ENCODE data around the gene CDIP1.

CDIP1 gene

DNA sequence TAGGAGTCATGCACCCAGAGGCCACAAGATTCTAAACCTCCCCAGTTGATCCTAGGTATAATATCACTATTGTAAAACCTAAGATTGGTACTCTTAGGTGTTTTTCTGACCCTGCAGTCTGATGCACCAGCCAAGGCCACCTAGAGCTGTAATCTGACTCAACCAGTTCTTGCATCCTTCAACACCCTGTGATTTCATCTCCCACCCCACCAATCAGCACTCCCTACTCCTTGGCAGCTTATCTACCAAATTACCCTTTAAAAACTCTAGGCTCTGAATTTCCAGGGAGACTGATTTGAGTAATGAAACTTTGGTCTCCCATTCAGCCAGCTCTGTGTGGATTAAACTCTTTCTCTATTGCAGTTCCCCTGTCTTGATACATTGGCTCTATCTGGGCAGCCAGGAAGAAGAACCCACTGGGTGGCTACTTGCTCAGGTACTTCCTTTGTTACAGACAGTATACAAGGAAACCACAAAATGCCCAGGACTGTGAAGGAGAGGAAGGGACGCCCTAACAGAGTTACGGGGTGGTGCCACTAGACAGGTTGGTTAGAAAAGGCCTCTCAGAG lies 1.2 kb upstream of the CDIP1 start:
- DNase-seq (ENCODE audit: low spot score), result no peak

DNA sequence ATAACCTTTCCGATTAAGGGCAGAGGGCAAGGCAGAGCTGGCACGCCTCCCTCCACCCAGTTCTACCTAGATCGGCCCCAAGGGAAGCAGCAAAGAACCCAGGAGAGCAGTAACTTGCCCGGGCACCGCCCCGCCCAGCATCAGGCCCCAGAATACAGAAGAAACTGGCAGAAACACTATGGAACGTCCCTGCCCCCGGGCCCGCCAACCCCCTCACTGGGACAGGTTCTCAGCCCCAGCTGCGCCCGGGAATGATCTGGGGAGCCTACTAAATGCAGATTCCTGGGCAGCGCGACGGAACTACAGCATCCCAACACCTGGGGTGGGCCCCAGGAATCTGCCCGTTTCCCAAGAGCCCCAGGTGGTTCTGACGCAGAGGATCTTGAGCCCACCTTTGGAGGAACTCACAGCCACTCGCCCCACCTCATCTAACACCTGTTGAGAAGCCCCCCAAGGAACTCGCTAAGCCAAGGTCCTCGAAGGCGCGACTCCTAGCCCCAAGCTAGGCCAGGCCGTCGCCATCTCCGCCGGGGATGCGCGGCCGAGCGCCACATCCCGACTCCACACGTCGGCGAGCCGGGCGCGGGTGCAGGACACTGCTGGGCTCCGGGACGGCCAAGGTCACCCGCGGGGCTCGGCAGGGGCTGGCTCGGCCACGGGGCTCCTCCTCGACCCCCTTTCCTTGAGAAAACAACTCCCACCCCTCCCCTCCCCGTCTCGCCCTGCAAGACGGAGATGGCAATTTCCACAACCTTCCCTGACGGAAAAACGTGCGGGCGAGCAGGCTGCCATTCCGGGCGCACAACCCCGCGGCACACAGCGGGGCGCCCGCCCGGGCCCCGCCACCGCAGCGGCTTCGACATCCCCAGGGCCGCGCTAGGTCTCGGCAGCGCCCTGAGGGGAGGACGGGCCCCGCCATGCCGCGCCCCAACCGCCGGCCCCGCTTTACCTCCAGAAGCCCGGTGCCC lies 913 bp downstream of the CDIP1 start:
- DNase-seq (ENCODE audit: low spot score), result no peak

DNA sequence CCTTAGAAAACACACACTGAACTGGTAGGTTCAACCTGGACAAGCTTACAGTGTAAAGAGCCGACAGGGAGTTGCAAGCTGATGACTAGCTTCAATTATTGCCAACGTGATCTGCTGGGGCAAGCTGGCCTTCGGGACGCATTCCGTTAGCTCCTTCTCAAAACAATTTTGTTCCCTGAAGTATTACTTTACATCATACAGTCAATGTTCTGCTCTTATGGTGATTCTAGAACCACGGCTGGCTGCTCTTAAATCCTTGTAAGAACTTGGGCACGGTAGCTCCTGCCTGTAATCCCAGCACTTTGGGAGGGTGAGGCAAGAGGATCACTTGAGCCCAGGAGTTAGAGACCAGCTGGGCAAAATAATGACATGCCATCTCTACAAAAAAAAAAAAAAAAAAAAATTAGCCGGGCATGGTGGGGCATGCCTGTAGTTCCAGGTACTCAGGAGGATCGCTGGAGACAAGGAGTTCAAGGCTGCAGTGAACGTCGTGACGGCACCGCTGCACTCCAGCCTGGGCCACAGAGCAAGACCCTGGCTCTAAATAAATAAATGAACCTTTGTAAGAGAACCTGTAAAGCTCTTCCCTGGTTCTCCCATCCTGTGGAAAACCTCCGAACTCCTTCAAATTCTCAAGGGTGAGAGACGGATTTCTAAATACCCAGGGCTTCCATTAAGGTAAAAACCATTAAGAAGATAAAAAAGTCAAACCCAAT lies 2.0 kb downstream of the CDIP1 start:
- DNase-seq (ENCODE audit: low spot score), result no peak

DNA sequence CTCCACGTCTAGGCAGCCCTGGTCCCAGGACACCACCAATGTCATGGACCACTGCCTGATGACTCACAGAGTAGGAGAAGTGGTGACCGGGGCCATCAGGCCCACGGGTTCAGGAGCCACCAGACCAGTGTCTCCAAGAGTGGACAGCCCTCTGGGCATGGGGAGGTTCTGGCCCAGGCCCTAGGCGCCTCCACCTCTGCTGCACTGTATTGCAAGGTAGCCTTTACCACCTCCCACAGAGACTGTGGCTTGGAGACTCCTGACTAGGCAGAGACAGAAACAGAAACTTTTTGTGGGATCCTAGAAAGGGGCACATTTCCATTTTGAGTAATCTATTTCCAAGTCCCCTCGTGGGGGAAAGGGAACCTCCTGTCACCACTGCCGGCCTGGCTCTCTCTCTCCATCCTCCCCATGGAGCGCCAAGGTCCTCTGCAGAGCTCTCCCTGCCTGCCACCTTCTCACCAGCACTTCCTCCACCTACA lies 2.9 kb downstream of the CDIP1 start:
- DNase-seq (ENCODE audit: low spot score), result no peak

DNA sequence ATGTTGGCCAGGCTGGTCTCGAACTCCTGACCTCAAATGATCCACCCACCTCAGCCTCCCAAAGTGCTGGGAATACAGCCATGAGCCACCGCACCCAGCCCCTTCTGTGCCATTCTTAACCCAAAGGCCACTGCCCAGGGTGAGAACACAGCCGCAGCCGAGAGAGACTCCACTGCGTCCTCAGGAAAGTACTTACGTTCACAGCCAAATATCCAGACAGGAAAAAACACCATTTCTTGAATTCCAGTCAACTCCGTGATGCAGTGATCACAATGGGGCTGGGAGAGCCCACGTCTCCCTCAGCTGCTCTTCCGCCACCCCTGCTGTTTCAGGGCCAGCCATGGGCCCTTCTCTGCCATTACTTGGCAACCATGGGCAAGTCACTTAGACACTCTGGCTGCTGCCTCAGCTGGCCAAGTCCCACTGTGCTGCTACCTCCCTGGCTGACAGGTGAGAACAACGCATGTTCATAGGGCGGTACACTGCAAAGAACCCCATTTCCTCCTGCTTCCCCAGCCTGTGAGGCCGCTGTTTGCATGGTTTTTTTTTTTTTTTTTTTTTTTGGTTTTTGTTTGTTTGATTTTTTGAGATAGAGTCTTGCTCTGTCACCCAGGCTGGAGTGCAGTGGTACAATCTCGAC lies 4.3 kb downstream of the CDIP1 start:
- no peak for DNase-seq (ENCODE audit: low spot score)

DNA sequence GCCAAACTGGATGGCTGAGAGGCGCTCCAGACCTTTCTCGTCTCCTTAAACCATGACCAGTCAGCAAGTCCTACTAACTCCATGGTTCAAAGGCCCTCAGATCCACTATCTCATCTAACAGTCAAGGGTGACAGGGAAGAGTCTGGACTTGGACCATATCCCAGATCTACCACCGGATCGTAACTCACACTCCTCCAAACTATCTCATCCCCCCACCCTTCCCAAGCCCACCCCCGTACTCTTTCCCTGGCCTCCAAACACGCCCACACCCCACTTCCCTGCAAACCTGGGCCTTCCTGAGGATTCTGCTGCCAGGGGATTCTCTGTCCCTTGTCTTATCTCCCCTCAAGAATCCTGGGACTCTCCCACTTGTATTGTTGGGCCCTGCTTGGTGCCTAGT lies 5.1 kb downstream of the CDIP1 start:
- no peak for DNase-seq (ENCODE audit: low spot score)

DNA sequence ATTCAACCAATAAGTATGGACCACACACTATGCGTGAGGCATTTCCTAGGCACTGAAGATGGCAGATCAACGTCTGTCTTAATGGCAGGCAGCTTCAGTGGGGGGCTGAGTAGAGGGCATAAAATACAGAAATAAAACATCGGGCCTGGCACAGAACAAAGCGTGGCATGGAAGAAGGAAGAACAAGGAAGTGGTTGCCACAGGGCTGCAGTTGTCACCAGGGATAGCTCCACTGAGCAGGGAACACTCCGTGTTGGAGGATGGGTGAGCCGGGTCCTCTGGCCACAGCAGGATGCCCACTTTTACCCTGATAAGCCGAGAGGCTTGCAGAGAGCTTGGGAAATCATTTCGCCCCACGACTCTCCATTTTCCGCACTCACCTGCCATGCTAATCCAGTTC lies 6.3 kb downstream of the CDIP1 start:
- DNase-seq (ENCODE audit: low spot score), result no peak

DNA sequence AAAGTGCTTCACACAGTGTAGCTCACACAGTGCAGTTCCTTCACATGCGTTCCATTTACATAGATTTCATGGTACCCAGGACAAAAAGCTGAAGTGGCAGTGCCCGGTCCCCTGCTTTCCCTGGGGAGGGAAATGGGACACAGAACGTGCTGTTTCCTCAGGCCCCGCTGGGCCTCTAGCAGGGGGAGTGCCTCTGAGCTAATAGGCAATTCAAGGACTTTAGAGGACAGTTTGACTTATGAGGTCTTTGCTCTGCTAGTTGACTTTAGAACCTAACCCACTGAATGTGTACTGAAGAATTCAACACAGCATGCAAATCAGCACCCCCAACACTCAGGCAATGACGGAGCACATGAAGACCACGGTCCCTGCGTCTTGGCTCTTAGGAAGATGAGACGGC lies 6.8 kb downstream of the CDIP1 start:
- DNase-seq (ENCODE audit: low spot score), result no peak

DNA sequence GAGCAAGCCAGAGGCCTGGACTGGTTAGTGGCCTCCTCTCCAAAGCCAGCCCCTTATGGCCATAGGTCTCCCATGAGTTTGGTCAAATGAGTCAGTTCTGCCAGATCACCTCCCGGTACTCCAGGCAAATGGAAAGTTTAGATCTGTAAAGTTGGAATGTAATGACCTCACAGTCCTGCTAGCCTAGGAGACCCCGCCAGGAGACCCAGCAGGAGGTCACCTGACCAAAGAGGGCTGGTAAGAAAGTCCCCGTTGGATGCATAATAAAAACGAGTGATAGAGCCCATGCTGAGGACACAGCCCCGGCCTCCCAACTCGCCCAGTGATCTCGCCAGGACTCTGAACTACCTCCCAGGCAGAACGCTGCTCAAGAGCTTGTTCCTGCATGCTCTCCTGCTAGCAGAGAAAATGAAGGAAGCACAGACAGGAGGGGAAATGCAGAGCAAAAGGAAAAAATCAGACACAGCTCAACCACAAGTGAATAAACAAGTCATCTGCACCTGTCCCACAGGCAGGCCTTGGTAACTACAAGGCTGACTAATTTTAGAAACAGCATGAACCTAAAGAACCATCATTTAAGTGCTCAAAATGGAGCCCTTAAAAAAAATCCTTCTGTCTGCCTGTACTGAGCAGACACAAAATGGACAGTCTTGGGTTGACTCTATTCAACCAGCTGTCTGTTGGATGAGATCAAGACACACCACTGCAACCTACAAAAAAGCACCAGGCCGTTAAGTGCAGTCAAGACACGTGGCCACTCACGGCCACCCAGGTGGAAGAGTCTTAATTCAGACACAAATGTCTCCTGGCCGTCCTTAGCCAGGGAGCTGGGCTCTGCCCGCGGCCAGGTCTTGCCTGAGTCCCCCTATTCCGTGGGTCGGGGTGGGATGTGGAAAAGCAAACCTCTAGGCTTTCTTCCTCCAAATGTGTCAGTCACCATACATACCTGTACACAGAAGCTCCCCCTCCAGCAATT lies 9.2 kb downstream of the CDIP1 start:
- peak; percentile 4 for DNase-seq (ENCODE audit: low spot score)

DNA sequence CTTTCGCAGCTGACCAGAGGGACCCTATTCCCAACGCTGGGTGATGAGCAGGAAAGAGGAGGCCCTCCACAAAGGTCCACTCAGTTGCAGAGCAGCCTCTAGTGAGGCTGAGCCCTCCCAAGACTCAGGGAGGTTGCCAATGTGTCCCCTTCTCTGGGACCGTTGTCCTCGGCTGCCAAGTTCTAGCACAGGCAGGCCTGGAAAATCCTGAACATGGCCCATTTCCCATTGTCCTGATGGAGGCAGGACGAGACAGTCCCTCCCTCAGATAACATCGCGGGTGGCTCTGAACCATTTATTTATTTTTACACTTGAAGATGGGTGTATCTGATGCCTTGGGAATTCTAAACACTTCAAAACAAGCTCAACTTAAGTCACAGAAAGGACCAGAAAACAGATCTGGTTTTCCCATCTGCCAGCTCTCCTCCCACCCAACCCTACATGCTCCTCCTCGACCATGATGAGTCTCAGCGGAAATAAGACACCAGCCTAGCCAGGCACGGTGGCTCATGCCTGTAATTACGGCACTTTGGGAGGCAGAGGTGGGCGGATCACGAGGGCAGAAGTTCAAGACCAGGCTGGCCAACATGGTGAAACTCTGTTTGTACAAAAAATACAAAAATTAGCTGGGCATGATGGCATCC lies 12.8 kb downstream of the CDIP1 start:
- peak; percentile 3 for DNase-seq (ENCODE audit: low spot score)

DNA sequence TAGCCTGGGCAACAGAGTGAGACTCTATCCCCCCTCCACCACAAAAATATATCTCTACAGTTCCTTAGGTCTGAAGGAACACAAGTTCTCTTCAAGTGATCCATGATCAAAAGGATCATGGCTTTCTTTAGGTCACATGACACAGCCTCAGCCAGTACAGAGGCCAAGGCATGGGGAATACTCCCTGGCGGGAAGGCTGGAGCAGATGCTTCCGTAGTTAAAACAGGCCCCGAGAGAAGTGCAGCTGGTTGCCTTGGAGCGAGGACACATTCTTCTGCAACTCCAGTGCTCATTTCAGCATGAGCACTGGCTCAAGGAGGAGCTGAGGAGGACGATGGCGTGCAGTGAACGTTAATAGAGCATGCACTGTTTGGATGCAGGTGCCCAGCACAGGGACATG lies 13.5 kb downstream of the CDIP1 start:
- peak; percentile 23 for DNase-seq (ENCODE audit: low spot score)

DNA sequence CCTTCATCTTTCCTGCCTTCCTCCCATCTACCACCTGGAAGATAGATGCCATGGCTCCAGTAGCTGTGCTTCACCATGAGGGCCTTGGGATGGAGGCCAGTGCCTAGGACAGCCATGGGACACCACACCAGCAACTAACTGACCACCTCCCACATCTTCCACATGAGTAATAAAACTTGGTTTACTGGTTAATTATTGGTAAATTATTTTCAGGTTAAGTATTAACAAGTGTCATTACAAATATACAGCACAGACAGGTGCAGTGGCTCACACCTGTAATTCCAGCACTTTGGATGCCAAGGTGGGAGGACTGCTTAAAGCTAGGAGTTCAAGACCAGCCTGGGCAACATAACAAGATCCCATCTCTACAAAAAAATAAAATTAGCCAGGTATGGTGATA lies 14.0 kb downstream of the CDIP1 start:
- DNase-seq (ENCODE audit: low spot score), result no peak

DNA sequence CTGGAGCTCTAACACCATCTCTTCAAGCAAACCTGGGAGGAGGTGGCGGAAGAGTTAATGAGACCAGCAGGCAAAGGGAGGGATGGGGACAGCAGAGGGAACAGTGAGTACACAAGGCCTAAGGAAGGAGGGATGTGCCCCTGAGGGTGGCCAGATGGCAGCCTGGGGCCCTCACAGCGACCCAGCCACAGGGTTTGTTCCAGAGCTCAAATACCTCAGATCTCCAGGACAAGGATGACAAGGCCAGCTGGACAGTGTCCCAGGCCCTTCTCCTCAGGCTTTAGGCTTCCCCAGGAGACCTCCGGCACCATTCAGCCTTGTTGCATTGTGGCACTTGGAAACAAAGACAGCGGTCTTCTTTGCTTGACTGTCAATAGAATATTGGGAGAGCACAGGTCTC lies 14.9 kb downstream of the CDIP1 start:
- DNase-seq (ENCODE audit: low spot score), result peak; percentile 19

DNA sequence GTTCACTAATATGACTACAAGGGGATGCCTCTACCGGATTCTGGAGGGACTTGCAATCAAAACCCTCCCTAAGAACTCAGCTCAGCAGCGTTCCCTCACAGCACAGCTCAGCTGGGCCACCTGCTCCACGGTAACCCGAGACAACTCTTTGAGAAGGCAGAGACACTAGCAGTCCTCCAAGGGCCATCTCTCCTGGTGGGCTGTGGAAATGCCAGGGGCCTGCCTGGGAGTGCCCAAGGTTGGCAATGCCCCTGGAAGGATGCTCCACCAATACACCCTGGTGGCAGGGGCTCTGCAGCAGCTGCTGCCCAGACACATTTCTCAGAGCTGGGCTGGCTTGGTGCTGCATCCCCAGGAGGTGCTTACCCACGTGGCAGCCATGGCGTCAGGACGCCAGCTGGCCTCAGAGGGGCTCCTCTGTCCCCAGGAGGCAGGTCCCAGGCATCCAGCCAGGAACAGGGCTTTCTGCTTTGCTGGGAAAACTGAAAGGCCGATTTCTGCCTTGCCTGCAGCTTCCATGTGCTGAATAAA lies 16.5 kb downstream of the CDIP1 start:
- DNase-seq (ENCODE audit: low spot score), result peak; percentile 83

DNA sequence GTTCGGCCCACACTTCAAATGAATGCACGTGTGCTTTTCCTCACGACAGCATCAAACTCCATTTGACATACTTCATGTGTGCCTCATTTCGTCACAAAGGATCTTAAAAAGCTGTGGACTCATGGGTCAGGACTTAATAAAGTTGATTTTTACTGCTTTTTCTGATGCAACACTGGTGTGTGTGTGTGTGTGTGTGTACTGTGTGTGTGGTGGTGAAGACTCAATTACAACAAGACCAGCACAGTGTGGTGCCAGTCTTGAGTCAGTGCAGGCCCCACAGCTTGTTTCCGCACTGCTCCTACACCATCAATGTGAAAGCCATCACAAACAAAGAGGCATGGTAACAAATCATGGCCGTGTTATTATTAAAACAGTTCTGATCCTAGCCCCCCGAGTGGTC lies 17.7 kb downstream of the CDIP1 start:
- no peak for DNase-seq (ENCODE audit: low spot score)

DNA sequence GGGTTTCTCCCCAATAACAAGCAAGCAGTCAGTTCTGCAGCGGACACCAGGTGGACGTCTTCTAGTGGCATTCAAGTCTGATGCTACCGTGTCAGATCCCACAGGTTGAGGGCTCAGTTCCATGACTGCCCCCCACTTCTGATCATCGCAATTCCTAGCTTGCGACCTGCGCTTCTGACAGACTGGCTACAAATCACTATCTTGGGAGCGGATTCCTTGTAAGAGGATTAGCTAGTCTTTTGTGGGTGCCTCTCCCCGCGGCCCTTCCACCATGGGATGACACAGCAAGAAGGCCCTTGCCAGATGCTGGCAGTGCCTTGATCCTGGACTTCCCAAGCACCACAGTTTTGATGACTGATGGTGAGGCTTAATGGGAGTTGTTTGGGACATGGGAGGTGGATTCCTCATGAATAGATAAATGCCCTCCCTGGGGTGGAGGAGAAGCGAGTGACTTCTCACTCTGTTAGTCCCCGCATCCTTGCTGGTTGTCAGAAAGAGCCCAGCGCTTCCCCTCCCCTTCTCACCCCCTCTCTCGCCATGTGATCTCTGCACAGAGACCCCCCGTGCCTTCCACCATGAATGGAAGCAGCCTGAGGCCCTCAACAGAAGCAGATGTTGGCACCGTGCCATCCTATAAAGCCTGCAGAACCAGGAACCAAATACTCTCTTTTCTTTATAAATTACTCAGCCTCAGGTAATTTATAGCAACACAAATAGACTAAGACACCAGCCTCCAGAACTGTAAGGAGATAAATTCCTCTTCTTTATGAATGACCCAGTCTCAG lies 19.1 kb downstream of the CDIP1 start:
- DNase-seq (ENCODE audit: low spot score), result no peak

DNA sequence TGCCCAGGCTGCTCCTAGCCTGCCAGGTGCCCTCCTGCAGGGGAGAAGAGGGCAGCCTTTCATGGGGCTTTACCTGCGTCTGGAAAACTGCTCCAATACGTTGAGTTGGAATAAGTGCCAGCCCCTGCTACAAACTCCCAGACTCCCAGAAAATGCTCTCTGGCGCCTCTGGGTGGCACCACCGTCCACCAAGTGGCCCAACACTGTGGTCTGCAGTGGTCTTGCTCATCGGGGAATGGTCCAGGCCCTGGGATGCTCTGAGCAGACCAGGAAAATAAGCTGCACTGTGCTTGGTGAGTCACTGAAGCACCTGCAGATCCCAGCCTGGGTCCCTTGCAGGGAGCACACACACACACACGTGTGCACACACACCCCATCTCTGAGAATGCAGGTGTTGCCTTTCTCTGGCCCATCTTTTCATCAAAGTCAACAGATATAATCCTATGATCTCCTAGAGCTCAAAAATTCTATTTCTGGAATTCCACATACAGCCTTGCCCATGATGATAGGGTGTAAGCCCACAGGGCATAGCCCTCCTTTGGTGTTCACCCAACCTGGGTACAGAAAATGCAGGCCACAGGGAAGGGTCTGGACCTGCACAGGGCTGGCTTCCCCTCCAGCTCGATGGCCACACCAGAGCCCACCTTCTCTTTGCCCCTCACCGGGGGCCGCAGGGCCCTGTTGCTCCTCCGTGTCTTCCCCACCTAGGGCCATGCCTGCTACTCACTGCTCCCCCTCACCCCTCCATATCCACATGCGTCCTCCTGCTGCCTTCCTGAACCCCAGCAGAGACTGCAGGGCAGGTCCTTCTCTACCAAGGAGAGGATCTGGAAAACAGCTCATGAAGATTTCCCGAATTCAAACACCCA lies 20.5 kb downstream of the CDIP1 start:
- DNase-seq (ENCODE audit: low spot score), result no peak

DNA sequence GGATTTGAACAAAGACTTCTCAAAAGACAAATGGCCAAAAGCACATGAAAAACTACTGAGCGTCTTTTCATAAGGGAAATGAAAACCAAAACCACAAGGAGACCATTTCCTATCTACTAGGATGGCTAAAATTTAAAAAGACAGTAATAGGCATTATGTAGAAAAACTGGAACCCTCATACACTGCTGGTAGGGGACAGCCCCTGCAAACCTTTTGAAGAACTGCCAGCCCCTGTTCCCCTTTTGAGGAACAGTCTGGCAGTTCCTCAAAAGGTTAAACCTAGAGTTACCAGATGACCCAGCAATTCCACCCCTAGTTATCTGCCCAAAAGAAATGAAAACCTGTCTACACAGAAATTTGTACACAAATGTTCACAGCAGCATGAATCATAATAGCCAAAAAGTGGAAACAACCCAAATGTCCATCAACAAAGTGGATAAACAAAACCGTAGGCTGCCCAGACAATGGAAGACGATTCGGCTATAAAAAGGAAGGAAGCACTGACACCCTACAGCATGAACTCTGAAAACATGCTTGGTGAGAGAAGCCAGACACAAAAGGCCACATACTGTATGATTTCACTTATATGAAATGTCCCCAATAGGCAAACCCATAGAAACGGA lies 22.9 kb downstream of the CDIP1 start:
- peak; percentile 75 for DNase-seq (ENCODE audit: low spot score)

Measured in pons (tissue), 1 donor.